ENCODE measurements around the gene EDEM1.

DNA sequence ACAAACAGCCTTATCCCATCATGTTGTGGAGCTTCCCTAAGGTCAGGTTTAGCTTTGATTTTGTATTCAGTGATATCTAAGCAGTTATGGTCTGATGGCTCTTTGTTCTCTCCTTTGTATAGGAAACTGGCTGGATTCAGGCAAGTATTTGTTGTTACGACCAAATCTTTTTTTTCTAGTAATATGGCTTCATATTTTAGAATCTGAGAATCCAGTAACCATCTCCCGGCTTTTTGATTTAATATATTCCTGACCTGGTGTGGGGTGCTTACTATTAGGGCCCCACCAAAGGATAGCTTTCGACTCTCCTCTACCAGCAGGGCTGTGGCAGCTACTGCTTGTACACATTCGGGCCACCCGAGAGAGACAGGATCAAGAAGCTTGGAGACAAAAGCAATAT lies 42.4 kb upstream of the EDEM1 start:
- no peak for TF ChIP-seq SUZ12 (IDR thresholded peaks at IDR 0.05; ENCODE audit: extremely low read depth, insufficient read depth, insufficient read length)
- TF ChIP-seq ZNF274 (IDR thresholded peaks at IDR 0.05; ENCODE audit: low read depth, low read length): no peak
